RCC 7860 (cell line): ENCODE measurements around the gene LBH.

ENCODE experiments used
- DNase-seq: peaks from one replicate; pipeline ENCODE4 v3.0.0-alpha.2; 2015; ENCODE audit warnings: low spot score
- FAIRE-seq: peaks from 2 replicates; lab custom pipeline; 2012; peaks lifted over from hg19 to GRCh38; lab: Jason Lieb, UNC

The LBH gene

DNA sequence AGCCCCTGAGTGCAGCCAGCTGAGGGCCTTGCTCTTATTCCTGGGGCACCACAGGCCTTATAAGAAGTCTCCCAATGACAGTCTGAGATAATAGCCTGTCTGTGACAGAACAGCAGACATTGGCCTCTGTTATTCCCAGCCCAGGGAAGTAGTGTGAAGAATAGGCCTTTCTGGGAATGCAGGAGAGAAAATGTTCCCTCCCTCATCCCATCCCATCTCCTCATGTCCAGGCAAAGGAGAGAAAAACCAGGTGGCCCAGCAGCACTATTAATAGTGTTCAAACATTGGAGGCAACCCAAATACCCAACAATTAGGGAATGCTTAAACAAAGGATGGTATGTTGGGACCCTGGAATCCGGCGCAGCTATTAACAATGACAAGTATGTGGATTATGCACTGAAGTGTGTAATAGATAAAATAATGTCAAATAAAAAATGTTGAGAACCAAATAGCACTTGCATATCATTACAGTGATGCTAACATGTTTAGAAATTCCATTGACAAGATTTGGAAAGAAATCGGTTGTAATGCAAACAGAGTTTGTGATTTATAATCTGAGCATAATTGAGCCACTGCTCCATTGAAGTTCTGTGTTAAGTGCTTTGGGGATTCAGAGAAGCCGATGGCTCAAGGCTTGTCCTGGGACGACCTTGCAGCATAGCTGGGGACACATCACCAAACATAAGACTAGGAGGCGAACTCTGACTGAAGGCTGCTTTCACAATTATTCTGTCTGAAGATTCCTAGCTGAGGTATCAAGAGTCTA, 69.3 kb downstream of the LBH start:
- no peak for FAIRE-seq
- DNase-seq = no peak

DNA sequence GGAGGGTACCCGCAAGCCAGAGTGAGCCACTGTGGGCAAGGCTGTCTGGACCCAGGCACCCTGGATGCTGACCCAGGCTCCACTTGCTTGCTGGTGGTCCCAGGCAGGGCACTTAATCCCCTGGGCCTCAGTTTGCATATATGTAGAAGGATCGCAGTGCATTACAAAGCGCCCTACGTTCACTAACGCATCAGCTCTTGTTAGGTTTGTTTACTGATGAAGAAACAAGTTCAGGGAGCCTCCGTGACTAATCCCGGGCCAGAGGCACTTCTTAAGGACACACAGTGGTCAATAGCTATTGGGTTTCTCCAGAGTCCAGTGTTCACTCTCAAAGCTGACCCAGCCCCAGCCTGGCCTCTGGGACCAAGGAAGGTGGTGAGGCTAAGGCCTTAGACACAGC, 70.2 kb downstream of the LBH start:
- FAIRE-seq (no peak), DNase-seq (no peak)

DNA sequence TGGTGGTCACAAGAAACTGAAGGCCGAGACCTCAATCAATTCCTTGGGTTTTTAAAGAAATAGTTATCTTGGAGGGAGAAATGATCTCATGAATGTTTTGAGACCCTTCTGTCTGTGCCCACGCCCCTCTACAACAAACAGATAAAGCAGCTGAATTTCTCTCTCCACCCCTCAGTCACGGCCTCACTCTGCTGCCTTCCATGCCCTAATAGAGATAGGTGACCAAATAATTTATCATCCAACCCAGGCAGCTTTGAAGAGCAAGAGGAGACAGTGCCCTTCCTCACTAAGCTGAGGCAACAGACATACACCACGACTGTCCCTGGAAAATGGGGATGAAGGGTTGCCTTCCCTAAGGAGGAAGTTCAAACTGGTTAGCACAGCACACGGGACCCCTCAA, 71.2 kb downstream of the LBH start:
- DNase-seq (no peak), FAIRE-seq (no peak)

DNA sequence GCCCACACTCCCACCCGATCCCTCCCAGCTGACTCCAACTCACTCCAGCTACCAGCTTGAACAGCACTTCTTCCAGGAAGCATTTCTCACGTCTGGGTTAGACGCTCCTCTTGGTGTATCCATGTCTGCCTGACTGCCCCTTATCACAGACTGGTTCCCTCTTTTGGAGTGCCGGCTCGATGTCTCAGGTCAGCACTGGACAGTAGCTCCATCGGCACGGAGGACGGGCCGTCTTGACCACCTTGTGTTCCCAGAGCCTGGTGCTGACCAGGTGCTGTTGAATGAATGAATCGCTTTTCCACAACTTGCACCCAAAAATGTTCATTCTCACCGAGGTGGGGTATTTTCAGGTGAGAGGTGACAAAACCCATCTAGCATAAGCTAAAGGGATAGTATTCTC, 71.8 kb downstream of the LBH start:
- DNase-seq (no peak), FAIRE-seq (no peak)

DNA sequence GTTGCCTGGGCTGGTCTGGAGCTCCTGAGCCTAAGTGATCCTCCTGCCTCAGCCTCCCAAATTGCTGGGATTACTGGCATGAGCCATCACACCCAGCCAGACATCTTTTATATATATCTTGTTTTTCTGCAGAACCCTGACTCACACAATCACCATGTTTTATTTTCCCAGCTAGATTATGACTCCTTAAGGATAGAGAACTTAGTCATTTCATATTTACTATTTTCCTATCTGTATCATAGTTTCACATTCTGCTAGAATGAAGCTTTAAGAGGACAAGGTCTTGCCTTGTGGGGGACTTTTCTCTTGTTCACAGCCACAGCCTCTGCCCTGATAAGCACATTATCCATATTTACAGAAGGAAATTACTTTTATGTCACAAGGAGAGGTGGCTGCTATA, 73.9 kb downstream of the LBH start:
- DNase-seq (no peak), FAIRE-seq (no peak)

DNA sequence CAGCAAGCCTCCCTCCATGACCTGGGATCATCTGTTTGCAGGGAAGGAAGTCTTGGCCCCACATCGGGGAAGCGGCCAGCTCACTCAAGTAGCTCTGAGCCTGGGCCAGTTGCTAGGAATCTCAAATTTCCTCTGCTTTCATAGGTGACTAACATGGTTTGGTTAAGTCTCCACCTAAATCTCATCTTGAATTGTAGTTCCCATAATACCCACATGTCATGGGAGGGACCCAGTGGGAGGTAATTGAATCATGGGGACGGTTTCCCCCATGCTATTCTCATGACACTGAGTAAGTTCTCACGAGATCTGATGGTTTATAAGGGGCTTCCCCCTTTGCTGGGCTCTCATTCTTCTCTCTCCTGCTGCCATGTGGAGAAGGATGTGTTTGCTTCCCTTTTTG, 75.2 kb downstream of the LBH start:
- DNase-seq = no peak
- FAIRE-seq = no peak

DNA sequence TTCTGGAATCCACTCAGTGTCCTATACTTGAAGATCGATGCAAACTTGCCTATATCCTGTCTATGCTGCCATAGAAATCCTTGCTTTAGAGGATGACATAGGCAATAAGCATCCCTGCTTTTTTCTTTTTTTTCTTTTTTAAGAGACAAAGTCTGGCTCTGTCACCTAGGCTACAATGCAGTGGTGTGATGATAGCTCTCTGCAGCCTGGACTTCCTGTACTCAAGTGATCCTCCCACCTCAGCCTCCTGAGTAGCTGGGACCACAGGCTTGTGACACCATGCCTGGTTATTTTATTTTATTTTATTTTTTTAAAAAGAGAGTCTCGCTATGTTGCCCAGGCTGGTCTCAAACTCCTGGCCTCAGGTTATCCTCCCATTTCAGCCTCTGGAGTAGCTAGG, 76.9 kb downstream of the LBH start:
- DNase-seq = no peak
- FAIRE-seq = no peak
